Spinal cord (tissue), 10 donors: ENCODE results near the gene CTNNA3. TPM values are rescaled to one million over a fixed set of nuclear protein-coding genes. Genes with fewer than 3 reads are reported as not detected.

ENCODE experiments used
- DNase-seq, 6 donors: peaks; one replicate each; pipeline versions ENCODE4 v3.0.0 to v3.0.0-alpha.2; 2013 to 2015; ENCODE audit warnings: low spot score in 6 of 6, low read depth in 4 of 6
- H3K27ac ChIP-seq: one replicate; pipeline ENCODE4 v1.5.1; 2013; ENCODE audit warnings: low read depth, low read length, control low read depth
- H3K27me3 ChIP-seq: one replicate; pipeline ENCODE4 v1.6.1; 2013; ENCODE audit warnings: low read length; ENCODE audit not compliant: control insufficient read depth, insufficient read depth
- H3K36me3 ChIP-seq: one replicate; pipeline ENCODE4 v1.6.1; 2013; ENCODE audit warnings: low read length; ENCODE audit not compliant: control insufficient read depth, insufficient read depth
- H3K4me1 ChIP-seq: one replicate; pipeline ENCODE4 v1.6.1; 2013; ENCODE audit warnings: low read length; ENCODE audit not compliant: control insufficient read depth, insufficient read depth
- H3K4me3 ChIP-seq: one replicate; pipeline ENCODE4 v1.5.1; 2013; ENCODE audit warnings: low read depth, low read length, control low read depth
- H3K9me3 ChIP-seq: one replicate; pipeline ENCODE4 v1.6.1; 2013; ENCODE audit warnings: low read length; ENCODE audit not compliant: control insufficient read depth, insufficient read depth
- WGBS: methylation state at CpG from one replicate; pipeline ENCODE4 v1.1.5; 2013; ENCODE audit warnings: missing lambda C conversion rate; ENCODE audit not compliant: insufficient coverage; 5-methylcytosine and 5-hydroxymethylcytosine counted together
- polyA plus RNA-seq, 2 donors: library from polyadenylated mRNA; unstranded; fragments of 120-200 nt; gene quantifications; one replicate each; pipeline ENCODE4 v1.2.1, GENCODE V29; 2013; ENCODE audit not compliant: insufficient read length in 2 of 2
- total RNA-seq, 2 donors: library from RNA; depleted of rRNA in 1 of 2; stranded (reverse); fragments of 120-200 nt in 1 of 2; fragments of >200 nt in 1 of 2; gene quantifications; one replicate each; pipeline versions ENCODE4 v1.2.3 to v1.2.4, GENCODE V29; 2013 to 2014
- donor health status: healthy.

CTNNA3 gene
- total and polyA plus RNA-seq, 4 donors, result 15.3 to 63.5 (median 41.0) TPM

- WGBS, result 91% methylated on average over 3 of the region's 3 CpGs
- H3K9me3 ChIP-seq, result no peaks in the 10 kb centered on the region
These were observed 588.3 kb downstream of the CTNNA3 start for GRCh38 chr10:67107670-67108069.

GRCh38 chr10:67100951-67101350 is 595.0 kb downstream of the CTNNA3 start:
- H3K27me3 ChIP-seq, result no peaks in the 10 kb centered on the region
- DNase-seq, result no peak

More at GRCh38 chr10:67107670-67108069, 588.3 kb downstream of the CTNNA3 start:
- no peaks in the 10 kb centered on the region for H3K27me3 ChIP-seq
- H3K27ac ChIP-seq, result no peak overlapping the region
- no peak overlapping the region for H3K4me3 ChIP-seq
- no peak for DNase-seq
- no peaks in the 10 kb centered on the region for H3K36me3 ChIP-seq
- H3K4me1 ChIP-seq, result no peaks in the 10 kb centered on the region

GRCh38 chr10:67098461-67098860 is 597.5 kb downstream of the CTNNA3 start:
- H3K9me3 ChIP-seq, result no peaks in the 10 kb centered on the region
- no peak overlapping the region for H3K27ac ChIP-seq
- peak in 1 of 6 donors; percentile 26 for DNase-seq
- H3K4me1 ChIP-seq, result no peaks in the 10 kb centered on the region
- no CpG with 5 or more reads among the region's 2 CpGs for WGBS
- H3K4me3 ChIP-seq, result no peak overlapping the region
- H3K27me3 ChIP-seq, result no peaks in the 10 kb centered on the region
- H3K36me3 ChIP-seq, result no peaks in the 10 kb centered on the region

More at GRCh38 chr10:67100951-67101350, 595.0 kb downstream of the CTNNA3 start:
- Histone ChIP-seq H3K4me3 (no peak overlapping the region), H3K27ac (no peak overlapping the region), H3K9me3 (no peaks in the 10 kb centered on the region), H3K4me1 (no peaks in the 10 kb centered on the region), H3K36me3 (no peaks in the 10 kb centered on the region)
- WGBS, result no CpG with 5 or more reads among the region's 3 CpGs

- no CpG with 5 or more reads among the region's 2 CpGs for WGBS
- no peaks in the 10 kb centered on the region for H3K27me3 ChIP-seq
- no peaks in the 10 kb centered on the region for H3K4me1 ChIP-seq
- peak in 1 of 6 donors; percentile 36 for DNase-seq
- no peak overlapping the region for H3K27ac ChIP-seq
- H3K36me3 ChIP-seq, result no peaks in the 10 kb centered on the region
- H3K9me3 ChIP-seq, result no peaks in the 10 kb centered on the region
- no peak overlapping the region for H3K4me3 ChIP-seq
These were observed 600.5 kb downstream of the CTNNA3 start for GRCh38 chr10:67095531-67095930.

GRCh38 chr10:67088036-67088435 is 608.0 kb downstream of the CTNNA3 start:
- WGBS, result no CpG with 5 or more reads among the region's 1 CpG
- Histone ChIP-seq H3K9me3 (no peaks in the 10 kb centered on the region), H3K4me3 (no peak overlapping the region), H3K36me3 (no peaks in the 10 kb centered on the region), H3K27me3 (no peaks in the 10 kb centered on the region), H3K27ac (no peak overlapping the region), H3K4me1 (no peaks in the 10 kb centered on the region)
- peak in 3 of 6 donors; percentile 28 to 68 (median 67) for DNase-seq

GRCh38 chr10:67087135-67087425 is 608.9 kb downstream of the CTNNA3 start:
- Histone ChIP-seq H3K36me3 (no peaks in the 10 kb centered on the region), H3K9me3 (no peaks in the 10 kb centered on the region), H3K27ac (no peak overlapping the region), H3K27me3 (no peaks in the 10 kb centered on the region), H3K4me3 (no peak overlapping the region), H3K4me1 (no peaks in the 10 kb centered on the region)
- DNase-seq, result peak in 2 of 6 donors; percentile 33 to 65

- no CpG with 5 or more reads among the region's 2 CpGs for WGBS
- H3K4me1 ChIP-seq, result no peaks in the 10 kb centered on the region
- DNase-seq, result no peak
- no peaks in the 10 kb centered on the region for H3K36me3 ChIP-seq
- H3K4me3 ChIP-seq, result no peak overlapping the region
- H3K27me3 ChIP-seq, result no peaks in the 10 kb centered on the region
- H3K9me3 ChIP-seq, result no peaks in the 10 kb centered on the region
- no peak overlapping the region for H3K27ac ChIP-seq
These were observed 609.5 kb downstream of the CTNNA3 start for GRCh38 chr10:67086327-67087134.

- no peaks in the 10 kb centered on the region for H3K27me3 ChIP-seq
- H3K27ac ChIP-seq, result no peak overlapping the region
- no peaks in the 10 kb centered on the region for H3K4me1 ChIP-seq
- no peaks in the 10 kb centered on the region for H3K9me3 ChIP-seq
- no peak overlapping the region for H3K4me3 ChIP-seq
- no peaks in the 10 kb centered on the region for H3K36me3 ChIP-seq
- DNase-seq, result peak in 1 of 6 donors; percentile 27
- no CpG with 5 or more reads among the region's 4 CpGs for WGBS
These were observed 616.9 kb downstream of the CTNNA3 start for GRCh38 chr10:67079126-67079525.

- H3K36me3 ChIP-seq, result no peaks in the 10 kb centered on the region
- DNase-seq, result no peak
- H3K27ac ChIP-seq, result no peak overlapping the region
- H3K4me1 ChIP-seq, result no peaks in the 10 kb centered on the region
- no peaks in the 10 kb centered on the region for H3K9me3 ChIP-seq
- H3K27me3 ChIP-seq, result no peaks in the 10 kb centered on the region
- no peak overlapping the region for H3K4me3 ChIP-seq
- no CpG with 5 or more reads among the region's 1 CpG for WGBS
These were observed 618.6 kb downstream of the CTNNA3 start for GRCh38 chr10:67077376-67077775.

- no peak overlapping the region for H3K4me3 ChIP-seq
- H3K36me3 ChIP-seq, result no peaks in the 10 kb centered on the region
- no peak for DNase-seq
- no peak overlapping the region for H3K27ac ChIP-seq
- H3K4me1 ChIP-seq, result no peaks in the 10 kb centered on the region
- H3K27me3 ChIP-seq, result no peaks in the 10 kb centered on the region
- H3K9me3 ChIP-seq, result no peaks in the 10 kb centered on the region
These were observed 619.9 kb downstream of the CTNNA3 start for GRCh38 chr10:67076144-67076543.
